WTC11 (cell line): ENCODE results near the gene UBXN4.

ENCODE experiments used
- JAZF1 ChIP-seq: fragments of 250-450 bp; sonication (Bioruptor Pico); IDR thresholded peaks from 2 replicates; pipeline ENCODE4 v1.9.0; 2021; ENCODE audit warnings: moderate library complexity, mild to moderate bottlenecking, inconsistent platforms
- RELA ChIP-seq: sonication (generic); formaldehyde crosslinking; IDR thresholded peaks from 2 replicates; pipeline ENCODE4 v1.8.1; 2022; ENCODE audit warnings: missing genetic modification reagents, mild to moderate bottlenecking, borderline replicate concordance
- SMAD4 ChIP-seq: sonication (generic); formaldehyde crosslinking; IDR thresholded peaks from 2 replicates; pipeline ENCODE4 v1.8.0; 2022; ENCODE audit warnings: mild to moderate bottlenecking, missing genetic modification reagents
- TEAD1 ChIP-seq: sonication (generic); formaldehyde crosslinking; IDR thresholded peaks from 2 replicates; pipeline ENCODE4 v1.8.0; 2022; ENCODE audit warnings: mild to moderate bottlenecking, missing genetic modification reagents
- ZBTB21 ChIP-seq: sonication (generic); formaldehyde crosslinking; IDR thresholded peaks from 2 replicates; pipeline ENCODE4 v1.8.1; 2023; ENCODE audit warnings: mild to moderate bottlenecking, missing genetic modification reagents, borderline replicate concordance
- TF ChIP-seq, protein P1 (sequence below): fragments of 200-600 bp; IDR thresholded peaks from 2 replicates; pipeline ENCODE4 v1.8.0; 2022; ENCODE audit warnings: antibody characterized with exemption
- TF ChIP-seq, protein P2 (sequence below): sonication (generic); formaldehyde crosslinking; IDR thresholded peaks from 2 replicates; pipeline ENCODE4 v1.8.1; 2022; ENCODE audit warnings: mild to moderate bottlenecking, missing genetic modification reagents, moderate library complexity, borderline replicate concordance
- TF ChIP-seq, protein P3 (sequence below): fragments of 250-450 bp; sonication (Bioruptor Pico); IDR thresholded peaks from 2 replicates; pipeline ENCODE4 v1.9.0; 2021; ENCODE audit warnings: mild to moderate bottlenecking
- TF ChIP-seq, protein P4 (sequence below): sonication (generic); formaldehyde crosslinking; IDR thresholded peaks from 2 replicates; pipeline ENCODE4 v1.8.1; 2022; ENCODE audit warnings: low read depth, missing genetic modification reagents, borderline replicate concordance
- TF ChIP-seq, protein P5 (sequence below): sonication (generic); formaldehyde crosslinking; IDR thresholded peaks from 2 replicates; pipeline ENCODE4 v1.8.0; 2023; ENCODE audit warnings: missing genetic modification reagents, mild to moderate bottlenecking, borderline replicate concordance
- TF ChIP-seq, protein P6 (sequence below): sonication (generic); formaldehyde crosslinking; IDR thresholded peaks from 2 replicates; pipeline ENCODE4 v1.8.1; 2023; ENCODE audit warnings: mild to moderate bottlenecking, missing genetic modification reagents
- TF ChIP-seq, protein P7 (sequence below): sonication (generic); formaldehyde crosslinking; IDR thresholded peaks from 2 replicates; pipeline ENCODE4 v1.8.1; 2023; ENCODE audit warnings: mild to moderate bottlenecking, missing genetic modification reagents, moderate library complexity
- TF ChIP-seq, protein P8 (sequence below): sonication (generic); formaldehyde crosslinking; conservative IDR thresholded peaks from 2 replicates; pipeline ENCODE4 v1.8.1; 2022; ENCODE audit warnings: mild to moderate bottlenecking, missing genetic modification reagents
- TF ChIP-seq, protein P9 (sequence below): sonication (generic); formaldehyde crosslinking; IDR thresholded peaks from 2 replicates; pipeline ENCODE4 v1.8.1; 2022; ENCODE audit warnings: missing genetic modification reagents, borderline replicate concordance

DNA sequence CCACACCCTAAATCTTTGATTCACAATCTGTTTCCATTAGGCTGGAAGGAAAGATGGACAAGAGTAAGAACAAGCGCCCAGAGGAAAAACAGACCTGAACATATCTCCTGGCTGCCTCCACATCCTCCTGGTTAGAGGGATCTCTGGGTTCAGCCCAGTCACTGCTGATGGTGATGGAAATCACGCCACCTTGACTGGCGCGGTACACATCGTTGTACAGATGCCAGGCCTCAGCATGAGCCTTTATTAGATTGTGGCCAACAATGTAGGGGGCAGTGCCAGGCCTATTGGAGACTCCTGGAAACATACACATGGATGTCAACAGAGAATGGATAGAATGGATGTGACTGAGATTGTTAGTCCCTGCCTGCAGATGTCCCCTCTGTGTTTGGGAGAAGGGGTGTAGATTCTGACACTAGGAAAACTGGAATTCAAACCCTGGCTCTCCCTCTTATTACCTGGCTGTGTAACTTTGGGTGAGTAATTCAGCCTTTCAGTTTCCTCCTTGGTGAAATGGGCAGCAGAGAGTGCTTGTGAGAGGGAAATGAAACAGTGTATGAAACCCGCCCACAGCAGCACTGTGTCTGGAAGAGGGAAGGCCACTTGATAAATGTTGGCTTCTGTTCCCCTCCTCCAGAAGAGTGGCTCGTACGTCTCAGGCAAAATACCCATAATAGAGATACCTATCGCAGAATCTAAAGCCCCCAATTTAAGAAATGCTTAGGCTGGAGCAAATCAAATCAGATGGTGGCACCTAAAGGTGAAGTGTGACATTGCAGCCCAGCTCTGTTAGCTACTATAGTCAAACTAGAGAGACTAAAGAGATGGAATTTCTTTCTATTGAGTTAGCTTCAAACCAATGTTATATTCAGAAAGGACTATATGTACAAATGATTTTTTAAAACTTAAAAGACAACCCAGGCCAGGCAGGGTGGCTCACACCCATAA, 59.1 kb downstream of the UBXN4 start:
- TF ChIP-seq, protein P1, sequence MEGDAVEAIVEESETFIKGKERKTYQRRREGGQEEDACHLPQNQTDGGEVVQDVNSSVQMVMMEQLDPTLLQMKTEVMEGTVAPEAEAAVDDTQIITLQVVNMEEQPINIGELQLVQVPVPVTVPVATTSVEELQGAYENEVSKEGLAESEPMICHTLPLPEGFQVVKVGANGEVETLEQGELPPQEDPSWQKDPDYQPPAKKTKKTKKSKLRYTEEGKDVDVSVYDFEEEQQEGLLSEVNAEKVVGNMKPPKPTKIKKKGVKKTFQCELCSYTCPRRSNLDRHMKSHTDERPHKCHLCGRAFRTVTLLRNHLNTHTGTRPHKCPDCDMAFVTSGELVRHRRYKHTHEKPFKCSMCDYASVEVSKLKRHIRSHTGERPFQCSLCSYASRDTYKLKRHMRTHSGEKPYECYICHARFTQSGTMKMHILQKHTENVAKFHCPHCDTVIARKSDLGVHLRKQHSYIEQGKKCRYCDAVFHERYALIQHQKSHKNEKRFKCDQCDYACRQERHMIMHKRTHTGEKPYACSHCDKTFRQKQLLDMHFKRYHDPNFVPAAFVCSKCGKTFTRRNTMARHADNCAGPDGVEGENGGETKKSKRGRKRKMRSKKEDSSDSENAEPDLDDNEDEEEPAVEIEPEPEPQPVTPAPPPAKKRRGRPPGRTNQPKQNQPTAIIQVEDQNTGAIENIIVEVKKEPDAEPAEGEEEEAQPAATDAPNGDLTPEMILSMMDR: no peak
- TF ChIP-seq, protein P2, sequence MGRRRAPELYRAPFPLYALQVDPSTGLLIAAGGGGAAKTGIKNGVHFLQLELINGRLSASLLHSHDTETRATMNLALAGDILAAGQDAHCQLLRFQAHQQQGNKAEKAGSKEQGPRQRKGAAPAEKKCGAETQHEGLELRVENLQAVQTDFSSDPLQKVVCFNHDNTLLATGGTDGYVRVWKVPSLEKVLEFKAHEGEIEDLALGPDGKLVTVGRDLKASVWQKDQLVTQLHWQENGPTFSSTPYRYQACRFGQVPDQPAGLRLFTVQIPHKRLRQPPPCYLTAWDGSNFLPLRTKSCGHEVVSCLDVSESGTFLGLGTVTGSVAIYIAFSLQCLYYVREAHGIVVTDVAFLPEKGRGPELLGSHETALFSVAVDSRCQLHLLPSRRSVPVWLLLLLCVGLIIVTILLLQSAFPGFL (CRISPR knock-in tag): no peak
- TF ChIP-seq JAZF1 (CRISPR knock-in tag) (no peak), TEAD1 (no peak), SMAD4 (CRISPR knock-in tag) (no peak), RELA (CRISPR knock-in tag) (no peak), ZBTB21 (CRISPR knock-in tag) (no peak)
- TF ChIP-seq, protein P3, sequence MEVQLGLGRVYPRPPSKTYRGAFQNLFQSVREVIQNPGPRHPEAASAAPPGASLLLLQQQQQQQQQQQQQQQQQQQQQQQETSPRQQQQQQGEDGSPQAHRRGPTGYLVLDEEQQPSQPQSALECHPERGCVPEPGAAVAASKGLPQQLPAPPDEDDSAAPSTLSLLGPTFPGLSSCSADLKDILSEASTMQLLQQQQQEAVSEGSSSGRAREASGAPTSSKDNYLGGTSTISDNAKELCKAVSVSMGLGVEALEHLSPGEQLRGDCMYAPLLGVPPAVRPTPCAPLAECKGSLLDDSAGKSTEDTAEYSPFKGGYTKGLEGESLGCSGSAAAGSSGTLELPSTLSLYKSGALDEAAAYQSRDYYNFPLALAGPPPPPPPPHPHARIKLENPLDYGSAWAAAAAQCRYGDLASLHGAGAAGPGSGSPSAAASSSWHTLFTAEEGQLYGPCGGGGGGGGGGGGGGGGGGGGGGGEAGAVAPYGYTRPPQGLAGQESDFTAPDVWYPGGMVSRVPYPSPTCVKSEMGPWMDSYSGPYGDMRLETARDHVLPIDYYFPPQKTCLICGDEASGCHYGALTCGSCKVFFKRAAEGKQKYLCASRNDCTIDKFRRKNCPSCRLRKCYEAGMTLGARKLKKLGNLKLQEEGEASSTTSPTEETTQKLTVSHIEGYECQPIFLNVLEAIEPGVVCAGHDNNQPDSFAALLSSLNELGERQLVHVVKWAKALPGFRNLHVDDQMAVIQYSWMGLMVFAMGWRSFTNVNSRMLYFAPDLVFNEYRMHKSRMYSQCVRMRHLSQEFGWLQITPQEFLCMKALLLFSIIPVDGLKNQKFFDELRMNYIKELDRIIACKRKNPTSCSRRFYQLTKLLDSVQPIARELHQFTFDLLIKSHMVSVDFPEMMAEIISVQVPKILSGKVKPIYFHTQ (CRISPR knock-in tag): no peak
- TF ChIP-seq, protein P4, sequence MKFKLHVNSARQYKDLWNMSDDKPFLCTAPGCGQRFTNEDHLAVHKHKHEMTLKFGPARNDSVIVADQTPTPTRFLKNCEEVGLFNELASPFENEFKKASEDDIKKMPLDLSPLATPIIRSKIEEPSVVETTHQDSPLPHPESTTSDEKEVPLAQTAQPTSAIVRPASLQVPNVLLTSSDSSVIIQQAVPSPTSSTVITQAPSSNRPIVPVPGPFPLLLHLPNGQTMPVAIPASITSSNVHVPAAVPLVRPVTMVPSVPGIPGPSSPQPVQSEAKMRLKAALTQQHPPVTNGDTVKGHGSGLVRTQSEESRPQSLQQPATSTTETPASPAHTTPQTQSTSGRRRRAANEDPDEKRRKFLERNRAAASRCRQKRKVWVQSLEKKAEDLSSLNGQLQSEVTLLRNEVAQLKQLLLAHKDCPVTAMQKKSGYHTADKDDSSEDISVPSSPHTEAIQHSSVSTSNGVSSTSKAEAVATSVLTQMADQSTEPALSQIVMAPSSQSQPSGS (CRISPR knock-in tag): no peak
- TF ChIP-seq, protein P5, sequence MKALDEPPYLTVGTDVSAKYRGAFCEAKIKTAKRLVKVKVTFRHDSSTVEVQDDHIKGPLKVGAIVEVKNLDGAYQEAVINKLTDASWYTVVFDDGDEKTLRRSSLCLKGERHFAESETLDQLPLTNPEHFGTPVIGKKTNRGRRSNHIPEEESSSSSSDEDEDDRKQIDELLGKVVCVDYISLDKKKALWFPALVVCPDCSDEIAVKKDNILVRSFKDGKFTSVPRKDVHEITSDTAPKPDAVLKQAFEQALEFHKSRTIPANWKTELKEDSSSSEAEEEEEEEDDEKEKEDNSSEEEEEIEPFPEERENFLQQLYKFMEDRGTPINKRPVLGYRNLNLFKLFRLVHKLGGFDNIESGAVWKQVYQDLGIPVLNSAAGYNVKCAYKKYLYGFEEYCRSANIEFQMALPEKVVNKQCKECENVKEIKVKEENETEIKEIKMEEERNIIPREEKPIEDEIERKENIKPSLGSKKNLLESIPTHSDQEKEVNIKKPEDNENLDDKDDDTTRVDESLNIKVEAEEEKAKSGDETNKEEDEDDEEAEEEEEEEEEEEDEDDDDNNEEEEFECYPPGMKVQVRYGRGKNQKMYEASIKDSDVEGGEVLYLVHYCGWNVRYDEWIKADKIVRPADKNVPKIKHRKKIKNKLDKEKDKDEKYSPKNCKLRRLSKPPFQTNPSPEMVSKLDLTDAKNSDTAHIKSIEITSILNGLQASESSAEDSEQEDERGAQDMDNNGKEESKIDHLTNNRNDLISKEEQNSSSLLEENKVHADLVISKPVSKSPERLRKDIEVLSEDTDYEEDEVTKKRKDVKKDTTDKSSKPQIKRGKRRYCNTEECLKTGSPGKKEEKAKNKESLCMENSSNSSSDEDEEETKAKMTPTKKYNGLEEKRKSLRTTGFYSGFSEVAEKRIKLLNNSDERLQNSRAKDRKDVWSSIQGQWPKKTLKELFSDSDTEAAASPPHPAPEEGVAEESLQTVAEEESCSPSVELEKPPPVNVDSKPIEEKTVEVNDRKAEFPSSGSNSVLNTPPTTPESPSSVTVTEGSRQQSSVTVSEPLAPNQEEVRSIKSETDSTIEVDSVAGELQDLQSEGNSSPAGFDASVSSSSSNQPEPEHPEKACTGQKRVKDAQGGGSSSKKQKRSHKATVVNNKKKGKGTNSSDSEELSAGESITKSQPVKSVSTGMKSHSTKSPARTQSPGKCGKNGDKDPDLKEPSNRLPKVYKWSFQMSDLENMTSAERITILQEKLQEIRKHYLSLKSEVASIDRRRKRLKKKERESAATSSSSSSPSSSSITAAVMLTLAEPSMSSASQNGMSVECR: no peak
- TF ChIP-seq, protein P6, sequence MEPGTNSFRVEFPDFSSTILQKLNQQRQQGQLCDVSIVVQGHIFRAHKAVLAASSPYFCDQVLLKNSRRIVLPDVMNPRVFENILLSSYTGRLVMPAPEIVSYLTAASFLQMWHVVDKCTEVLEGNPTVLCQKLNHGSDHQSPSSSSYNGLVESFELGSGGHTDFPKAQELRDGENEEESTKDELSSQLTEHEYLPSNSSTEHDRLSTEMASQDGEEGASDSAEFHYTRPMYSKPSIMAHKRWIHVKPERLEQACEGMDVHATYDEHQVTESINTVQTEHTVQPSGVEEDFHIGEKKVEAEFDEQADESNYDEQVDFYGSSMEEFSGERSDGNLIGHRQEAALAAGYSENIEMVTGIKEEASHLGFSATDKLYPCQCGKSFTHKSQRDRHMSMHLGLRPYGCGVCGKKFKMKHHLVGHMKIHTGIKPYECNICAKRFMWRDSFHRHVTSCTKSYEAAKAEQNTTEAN (CRISPR knock-in tag): no peak
- TF ChIP-seq, protein P7, sequence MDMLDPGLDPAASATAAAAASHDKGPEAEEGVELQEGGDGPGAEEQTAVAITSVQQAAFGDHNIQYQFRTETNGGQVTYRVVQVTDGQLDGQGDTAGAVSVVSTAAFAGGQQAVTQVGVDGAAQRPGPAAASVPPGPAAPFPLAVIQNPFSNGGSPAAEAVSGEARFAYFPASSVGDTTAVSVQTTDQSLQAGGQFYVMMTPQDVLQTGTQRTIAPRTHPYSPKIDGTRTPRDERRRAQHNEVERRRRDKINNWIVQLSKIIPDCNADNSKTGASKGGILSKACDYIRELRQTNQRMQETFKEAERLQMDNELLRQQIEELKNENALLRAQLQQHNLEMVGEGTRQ (CRISPR knock-in tag): no peak
- TF ChIP-seq, protein P8, sequence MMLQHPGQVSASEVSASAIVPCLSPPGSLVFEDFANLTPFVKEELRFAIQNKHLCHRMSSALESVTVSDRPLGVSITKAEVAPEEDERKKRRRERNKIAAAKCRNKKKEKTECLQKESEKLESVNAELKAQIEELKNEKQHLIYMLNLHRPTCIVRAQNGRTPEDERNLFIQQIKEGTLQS: no peak
- TF ChIP-seq, protein P9, sequence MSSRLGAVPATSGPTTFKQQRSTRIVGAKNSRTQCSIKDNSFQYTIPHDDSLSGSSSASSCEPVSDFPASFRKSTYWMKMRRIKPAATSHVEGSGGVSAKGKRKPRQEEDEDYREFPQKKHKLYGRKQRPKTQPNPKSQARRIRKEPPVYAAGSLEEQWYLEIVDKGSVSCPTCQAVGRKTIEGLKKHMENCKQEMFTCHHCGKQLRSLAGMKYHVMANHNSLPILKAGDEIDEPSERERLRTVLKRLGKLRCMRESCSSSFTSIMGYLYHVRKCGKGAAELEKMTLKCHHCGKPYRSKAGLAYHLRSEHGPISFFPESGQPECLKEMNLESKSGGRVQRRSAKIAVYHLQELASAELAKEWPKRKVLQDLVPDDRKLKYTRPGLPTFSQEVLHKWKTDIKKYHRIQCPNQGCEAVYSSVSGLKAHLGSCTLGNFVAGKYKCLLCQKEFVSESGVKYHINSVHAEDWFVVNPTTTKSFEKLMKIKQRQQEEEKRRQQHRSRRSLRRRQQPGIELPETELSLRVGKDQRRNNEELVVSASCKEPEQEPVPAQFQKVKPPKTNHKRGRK: no peak
